Liver (tissue), 9 donors: ENCODE measurements around the gene EGF. TPM values are rescaled to one million over a fixed set of nuclear protein-coding genes. Genes with fewer than 3 reads are reported as not detected.

Experiments
- DNase-seq: peaks from one replicate; pipeline ENCODE4 v3.0.0-alpha.2; 2017; ENCODE audit warnings: low spot score
- H3K27ac ChIP-seq, 2 donors: one replicate each; pipeline ENCODE4 v1.7.0; 2013; ENCODE audit warnings: inconsistent platforms in 2 of 2, low read length in 2 of 2, control low read depth in 1 of 2, low read depth in 1 of 2, mild to moderate bottlenecking in 1 of 2
- H3K27me3 ChIP-seq, 4 donors: one replicate each; pipeline versions ENCODE4 v1.6.1 to v1.7.0; 2013; ENCODE audit warnings: low read length in 3 of 4, inconsistent platforms in 1 of 4, mild to moderate bottlenecking in 1 of 4, moderate library complexity in 1 of 4; ENCODE audit not compliant: control insufficient read depth in 4 of 4, insufficient read depth in 4 of 4
- H3K36me3 ChIP-seq, 4 donors: one replicate each; pipeline versions ENCODE4 v1.6.1 to v1.7.0; 2013; ENCODE audit warnings: low read length in 3 of 4, mild to moderate bottlenecking in 3 of 4, low read depth in 1 of 4, moderate library complexity in 1 of 4; ENCODE audit not compliant: control insufficient read depth in 4 of 4, insufficient read depth in 3 of 4
- H3K4me1 ChIP-seq, 4 donors: one replicate each; pipeline versions ENCODE4 v1.6.1 to v1.7.0; 2013; ENCODE audit warnings: low read length in 3 of 4, mild to moderate bottlenecking in 3 of 4, moderate library complexity in 1 of 4; ENCODE audit not compliant: control insufficient read depth in 4 of 4, insufficient read depth in 4 of 4
- H3K4me3 ChIP-seq, 3 donors: one replicate each; pipeline versions ENCODE4 v1.6.1 to v1.7.0; 2013; ENCODE audit warnings: low read length in 3 of 3, control low read depth in 1 of 3, low read depth in 1 of 3, mild to moderate bottlenecking in 1 of 3
- H3K9ac ChIP-seq, 2 donors: one replicate each; pipeline ENCODE4 v1.7.0; 2013; ENCODE audit warnings: low read length in 2 of 2, mild to moderate bottlenecking in 2 of 2, moderate library complexity in 2 of 2, control low read depth in 1 of 2, low read depth in 1 of 2
- H3K9me3 ChIP-seq, 4 donors: one replicate each; pipeline versions ENCODE4 v1.6.1 to v1.7.0; 2013; ENCODE audit warnings: low read length in 3 of 4; ENCODE audit not compliant: control insufficient read depth in 4 of 4
- FOXA1 ChIP-seq: IDR thresholded peaks from 2 replicates; pipeline ENCODE4 v1.6.1; 2016; ENCODE audit warnings: antibody characterized with exemption
- GABPA ChIP-seq, 2 donors: IDR thresholded peaks in 1 of 2; conservative IDR thresholded peaks in 1 of 2; 2 replicates each; pipeline ENCODE4 v1.6.1; 2016; ENCODE audit warnings: antibody characterized with exemption in 2 of 2, mild to moderate bottlenecking in 1 of 2, moderate library complexity in 1 of 2
- HNF4A ChIP-seq, 2 donors: conservative IDR thresholded peaks; 2 replicates each; pipeline ENCODE4 v1.6.1; 2016; ENCODE audit warnings: antibody characterized with exemption in 2 of 2, mild to moderate bottlenecking in 2 of 2
- HNF4G ChIP-seq: IDR thresholded peaks from 2 replicates; pipeline ENCODE4 v1.6.1; 2016; ENCODE audit warnings: antibody characterized with exemption
- JUND ChIP-seq, 2 donors: IDR thresholded peaks; 2 replicates each; pipeline ENCODE4 v1.6.1; 2016; ENCODE audit warnings: antibody characterized with exemption in 2 of 2
- MAX ChIP-seq: IDR thresholded peaks from 2 replicates; pipeline ENCODE4 v1.6.1; 2016; ENCODE audit warnings: antibody characterized with exemption
- NR2F2 ChIP-seq: IDR thresholded peaks from 2 replicates; pipeline ENCODE4 v1.6.1; 2016; ENCODE audit warnings: antibody characterized with exemption
- RAD21 ChIP-seq, 2 donors: IDR thresholded peaks; 2 replicates each; pipeline ENCODE4 v1.6.1; 2016; ENCODE audit warnings: antibody characterized with exemption in 2 of 2, mild to moderate bottlenecking in 2 of 2
- REST ChIP-seq: IDR thresholded peaks from 2 replicates; pipeline ENCODE4 v1.6.1; 2016; ENCODE audit warnings: antibody characterized with exemption, mild to moderate bottlenecking
- RXRA ChIP-seq, 2 donors: IDR thresholded peaks; 2 replicates each; pipeline ENCODE4 v1.6.1; 2017 to 2018; ENCODE audit warnings: antibody characterized with exemption in 2 of 2, mild to moderate bottlenecking in 1 of 2
- SP1 ChIP-seq: IDR thresholded peaks from 2 replicates; pipeline ENCODE4 v1.6.1; 2018; ENCODE audit warnings: antibody characterized with exemption, mild to moderate bottlenecking
- TAF1 ChIP-seq: conservative IDR thresholded peaks from 2 replicates; pipeline ENCODE4 v1.6.1; 2016; ENCODE audit warnings: antibody characterized with exemption, mild to moderate bottlenecking
- YY1 ChIP-seq: IDR thresholded peaks from 2 replicates; pipeline ENCODE4 v1.6.1; 2016; ENCODE audit warnings: antibody characterized with exemption, mild to moderate bottlenecking
- ZBTB33 ChIP-seq: IDR thresholded peaks from 2 replicates; pipeline ENCODE4 v1.6.1; 2016; ENCODE audit warnings: antibody characterized with exemption
- WGBS: extraction: QIAGEN DNeasy Blood & Tissue Kit; methylation state at CpG from one replicate; pipeline ENCODE4 v1.1.7; 2013; 5-methylcytosine and 5-hydroxymethylcytosine counted together
- polyA plus RNA-seq, 2 donors: library from polyadenylated mRNA; stranded (reverse) in 1 of 2; unstranded in 1 of 2; fragments of 200-250 nt in 1 of 2; fragments of >200 nt in 1 of 2; fragmentation: Nextera tagmentation in 1 of 2; extraction: Ambion mirVana in 1 of 2; gene quantifications; one replicate each; pipeline versions ENCODE4 v1.2.1 to v1.2.3, GENCODE V29; 2013 to 2015
- total RNA-seq, 2 donors: library from RNA; depleted of rRNA; stranded (reverse); fragments of >200 nt; gene quantifications; one replicate each; pipeline ENCODE4 v1.2.3, GENCODE V29; 2014
- TF ChIP-seq, protein P1 (sequence below): fragments of 150-350 bp; IDR thresholded peaks from 2 replicates; pipeline ENCODE4 v1.5.1; 2017; ENCODE audit warnings: improper control_type of control experiment, low read depth, low read length; ENCODE audit not compliant: missing input control
- TF ChIP-seq, protein P2 (sequence below): IDR thresholded peaks from 2 replicates; pipeline ENCODE4 v1.6.1; 2016; ENCODE audit warnings: antibody characterized with exemption
- donor health status: healthy.
- donor health status: healthy.
- donor health status: healthy.
- donor health status: healthy.
- donor health status: healthy.

EGF gene
- total and polyA plus RNA-seq, 4 donors = 0.65 TPM; not detected in 3

GRCh38 chr4:110009550-110009949 is 96.9 kb downstream of the EGF start:
- Histone ChIP-seq H3K27me3 (no peaks in the 10 kb centered on the region), H3K36me3 (no peaks in the 10 kb centered on the region), H3K27ac (no peak overlapping the region), H3K4me1 (peaks cover 16 to 41% (median 33%) of the 10 kb centered on the region in 4 donors), H3K9ac (no peak overlapping the region), H3K4me3 (no peak overlapping the region), H3K9me3 (no peaks in the 10 kb centered on the region)
- 95% methylated on average over 2 of the region's 2 CpGs for WGBS
- DNase-seq = no peak
- TF ChIP-seq REST (no peak), MAX (no peak), SP1 (no peak), GABPA (IDR thresholded peaks at IDR 0.05 in 1 of 2, conservative IDR thresholded peaks at IDR 0.05 in 1 of 2) (no peak), NR2F2 (no peak), YY1 (no peak), HNF4A (conservative IDR thresholded peaks at IDR 0.05) (peak; percentile 21 to 35), RXRA (IDR thresholded peaks at IDR 0.05) (peak in 1 of 2 donors; percentile 17), FOXA1 (no peak), ZBTB33 (no peak), HNF4G (no peak), JUND (IDR thresholded peaks at IDR 0.05) (no peak)
- TF ChIP-seq, protein P1, sequence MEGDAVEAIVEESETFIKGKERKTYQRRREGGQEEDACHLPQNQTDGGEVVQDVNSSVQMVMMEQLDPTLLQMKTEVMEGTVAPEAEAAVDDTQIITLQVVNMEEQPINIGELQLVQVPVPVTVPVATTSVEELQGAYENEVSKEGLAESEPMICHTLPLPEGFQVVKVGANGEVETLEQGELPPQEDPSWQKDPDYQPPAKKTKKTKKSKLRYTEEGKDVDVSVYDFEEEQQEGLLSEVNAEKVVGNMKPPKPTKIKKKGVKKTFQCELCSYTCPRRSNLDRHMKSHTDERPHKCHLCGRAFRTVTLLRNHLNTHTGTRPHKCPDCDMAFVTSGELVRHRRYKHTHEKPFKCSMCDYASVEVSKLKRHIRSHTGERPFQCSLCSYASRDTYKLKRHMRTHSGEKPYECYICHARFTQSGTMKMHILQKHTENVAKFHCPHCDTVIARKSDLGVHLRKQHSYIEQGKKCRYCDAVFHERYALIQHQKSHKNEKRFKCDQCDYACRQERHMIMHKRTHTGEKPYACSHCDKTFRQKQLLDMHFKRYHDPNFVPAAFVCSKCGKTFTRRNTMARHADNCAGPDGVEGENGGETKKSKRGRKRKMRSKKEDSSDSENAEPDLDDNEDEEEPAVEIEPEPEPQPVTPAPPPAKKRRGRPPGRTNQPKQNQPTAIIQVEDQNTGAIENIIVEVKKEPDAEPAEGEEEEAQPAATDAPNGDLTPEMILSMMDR = no peak
- TF ChIP-seq, protein P2, sequence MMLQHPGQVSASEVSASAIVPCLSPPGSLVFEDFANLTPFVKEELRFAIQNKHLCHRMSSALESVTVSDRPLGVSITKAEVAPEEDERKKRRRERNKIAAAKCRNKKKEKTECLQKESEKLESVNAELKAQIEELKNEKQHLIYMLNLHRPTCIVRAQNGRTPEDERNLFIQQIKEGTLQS = no peak

GRCh38 chr4:110010797-110011196 is 98.1 kb downstream of the EGF start:
- no peak overlapping the region for H3K9ac ChIP-seq
- H3K9me3 ChIP-seq = no peaks in the 10 kb centered on the region
- no peak overlapping the region for H3K4me3 ChIP-seq
- H3K27ac ChIP-seq = no peak overlapping the region
- 96% methylated on average over 4 of the region's 4 CpGs for WGBS
- no peaks in the 10 kb centered on the region for H3K27me3 ChIP-seq
- H3K36me3 ChIP-seq = no peaks in the 10 kb centered on the region
- no peak for DNase-seq
- H3K4me1 ChIP-seq = peaks cover 14 to 37% (median 30%) of the 10 kb centered on the region in 4 donors
- no peak for TF ChIP-seq TAF1
- TF ChIP-seq, protein P1 = no peak
- TF ChIP-seq, protein P2 = no peak
- TF ChIP-seq MAX = no peak
- no peak for TF ChIP-seq RAD21 (IDR thresholded peaks at IDR 0.05)
- TF ChIP-seq REST = no peak
